H9 (cell line): ENCODE data around the gene CEMIP. TPM values are rescaled to one million over a fixed set of nuclear protein-coding genes. Genes with fewer than 3 reads are reported as not detected.

Experiments used
- DNase-seq: peaks from one replicate; pipeline ENCODE4 v3.0.0-alpha.2; 2017
- H2AFZ ChIP-seq: one replicate; pipeline ENCODE4 v1.6.1; 2013; ENCODE audit warnings: mild to moderate bottlenecking, low read length, control low read depth, moderate library complexity
- H2AK5ac ChIP-seq: 2 replicates; pipeline ENCODE4 v1.6.1; 2013; ENCODE audit warnings: low read length, control low read depth, mixed read lengths; ENCODE audit not compliant: insufficient read length
- H2BK120ac ChIP-seq: one replicate; pipeline ENCODE4 v1.6.1; 2013; ENCODE audit warnings: low read depth, mild to moderate bottlenecking, low read length, control low read depth, inconsistent platforms; ENCODE audit not compliant: poor library complexity, severe bottlenecking
- H2BK12ac ChIP-seq: 2 replicates; pipeline ENCODE4 v1.6.1; 2013; ENCODE audit warnings: low read length, control low read depth, mixed read lengths, low read depth; ENCODE audit not compliant: insufficient read length
- H2BK15ac ChIP-seq: 2 replicates; pipeline ENCODE4 v1.6.1; 2013; ENCODE audit warnings: low read depth, low read length, control low read depth
- H2BK20ac ChIP-seq: one replicate; pipeline ENCODE4 v1.6.1; 2013; ENCODE audit warnings: low read depth, mild to moderate bottlenecking, low read length, control low read depth, inconsistent platforms; ENCODE audit not compliant: poor library complexity, severe bottlenecking
- H2BK5ac ChIP-seq: 2 replicates; pipeline ENCODE4 v1.6.1; 2013; ENCODE audit warnings: low read length, control low read depth, mixed read lengths; ENCODE audit not compliant: insufficient read length
- H3K14ac ChIP-seq: 2 replicates; pipeline ENCODE4 v1.6.1; 2013; ENCODE audit warnings: low read length, control low read depth; ENCODE audit not compliant: insufficient read depth
- H3K18ac ChIP-seq: 2 replicates; pipeline ENCODE4 v1.6.1; 2013; ENCODE audit warnings: low read depth, mild to moderate bottlenecking, mixed read lengths, low read length, control low read depth; ENCODE audit not compliant: insufficient read length
- H3K23ac ChIP-seq: 2 replicates; pipeline ENCODE4 v1.6.1; 2013; ENCODE audit warnings: low read length, control low read depth, mixed read lengths, low read depth; ENCODE audit not compliant: insufficient read length
- H3K23me2 ChIP-seq: 2 replicates; pipeline ENCODE4 v1.6.1; 2013; ENCODE audit warnings: low read depth, mild to moderate bottlenecking, mixed read lengths, low read length, control low read depth; ENCODE audit not compliant: insufficient read length, poor library complexity, severe bottlenecking
- H3K27ac ChIP-seq: 2 replicates; pipeline ENCODE4 v1.5.1; 2013; ENCODE audit warnings: low read length, control low read depth, mixed read lengths, low read depth; ENCODE audit not compliant: insufficient read length
- H3K27me3 ChIP-seq: 2 replicates; pipeline ENCODE4 v1.6.1; 2013; ENCODE audit warnings: low read length, control low read depth, inconsistent platforms; ENCODE audit not compliant: insufficient read depth
- H3K4ac ChIP-seq: 2 replicates; pipeline ENCODE4 v1.6.1; 2013; ENCODE audit warnings: low read depth, mild to moderate bottlenecking, control low read depth, inconsistent platforms, low read length, moderate library complexity
- H3K4me1 ChIP-seq: 2 replicates; pipeline ENCODE4 v1.6.1; 2013; ENCODE audit warnings: low read length, control low read depth, inconsistent platforms; ENCODE audit not compliant: insufficient read depth
- H3K4me2 ChIP-seq: 2 replicates; pipeline ENCODE4 v1.6.1; 2013; ENCODE audit warnings: low read length, control low read depth, mixed read lengths; ENCODE audit not compliant: insufficient read length, insufficient read depth
- H3K56ac ChIP-seq: 2 replicates; pipeline ENCODE4 v1.6.1; 2013; ENCODE audit warnings: low read depth, mild to moderate bottlenecking, mixed read lengths, low read length, control low read depth; ENCODE audit not compliant: insufficient read length
- H3K79me1 ChIP-seq: 2 replicates; pipeline ENCODE4 v1.6.1; 2013; ENCODE audit warnings: low read depth, mild to moderate bottlenecking, moderate library complexity, low read length, control low read depth, inconsistent platforms; ENCODE audit not compliant: insufficient read depth, poor library complexity, severe bottlenecking
- H3K79me2 ChIP-seq: 2 replicates; pipeline ENCODE4 v1.6.1; 2013; ENCODE audit warnings: low read length, control low read depth, inconsistent platforms; ENCODE audit not compliant: insufficient read depth
- H3K9ac ChIP-seq: 2 replicates; pipeline ENCODE4 v1.6.1; 2013; ENCODE audit warnings: low read length, control low read depth, mixed read lengths; ENCODE audit not compliant: insufficient read length; ENCODE audit errors: extremely low read depth
- H3K9me3 ChIP-seq: one replicate; pipeline ENCODE4 v1.6.1; 2013; ENCODE audit warnings: low read depth, low read length, inconsistent platforms; ENCODE audit not compliant: control insufficient read depth
- H3T11ph ChIP-seq: one replicate; pipeline ENCODE4 v1.6.1; 2013; ENCODE audit warnings: mild to moderate bottlenecking, low read length, control low read depth, inconsistent platforms
- H4K20me1 ChIP-seq: one replicate; pipeline ENCODE4 v1.6.1; 2013; ENCODE audit not compliant: control insufficient read depth, insufficient read length, insufficient read depth
- H4K5ac ChIP-seq: 2 replicates; pipeline ENCODE4 v1.6.1; 2013; ENCODE audit warnings: low read depth, mild to moderate bottlenecking, mixed read lengths, low read length, control low read depth; ENCODE audit not compliant: insufficient read length
- H4K8ac ChIP-seq: replicated peaks from 2 replicates; pipeline ENCODE4 v1.6.1; 2013; ENCODE audit warnings: low read length, control low read depth, mixed read lengths, low read depth; ENCODE audit not compliant: insufficient read length
- H4K91ac ChIP-seq: 2 replicates; pipeline ENCODE4 v1.6.1; 2013; ENCODE audit warnings: low read depth, mild to moderate bottlenecking, moderate library complexity, mixed read lengths, low read length, control low read depth; ENCODE audit not compliant: insufficient read length
- H3K27ac Mint-ChIP-seq, 3 experiments: 2 replicates in 2 of 3; 3 replicates in 1 of 3; pipeline ENCODE4 v1.8.0; 2020 to 2021; ENCODE audit warnings: mixed read lengths in 3 of 3, mild to moderate bottlenecking in 1 of 3, moderate library complexity in 1 of 3
- H3K27me3 Mint-ChIP-seq: 2 replicates; pipeline ENCODE4 v1.8.0; 2021; ENCODE audit warnings: low read depth, mild to moderate bottlenecking, moderate library complexity, mixed read lengths
- H3K36me3 Mint-ChIP-seq, 3 experiments: 2 replicates in 2 of 3; 3 replicates in 1 of 3; pipeline ENCODE4 v1.8.0; 2020 to 2021; ENCODE audit warnings: low read depth in 3 of 3, mixed read lengths in 3 of 3; ENCODE audit not compliant: insufficient read depth in 1 of 3
- H3K4me1 Mint-ChIP-seq, 2 experiments: 2 replicates each; pipeline ENCODE4 v1.8.0; 2020; ENCODE audit warnings: mixed read lengths in 2 of 2
- H3K4me3 Mint-ChIP-seq, 2 experiments: 2 replicates in 1 of 2; 3 replicates in 1 of 2; pipeline ENCODE4 v1.8.0; 2020 to 2021; ENCODE audit warnings: mild to moderate bottlenecking in 2 of 2, mixed read lengths in 2 of 2, moderate library complexity in 1 of 2
- H3K9me3 Mint-ChIP-seq, 2 experiments: 2 replicates in 1 of 2; 3 replicates in 1 of 2; pipeline ENCODE4 v1.8.0; 2020; ENCODE audit warnings: mild to moderate bottlenecking in 2 of 2, mixed read lengths in 2 of 2, moderate library complexity in 1 of 2
- CTCF ChIP-seq: fragments of 200-600 bp; sonication (generic); conservative IDR thresholded peaks from 3 replicates; pipeline ENCODE4 v1.8.0; 2021; ENCODE audit warnings: antibody characterized with exemption, mild to moderate bottlenecking
- WGBS: extraction: QIAGEN DNeasy Blood & Tissue Kit; methylation state at CpG from one replicate; pipeline ENCODE4 v1.1.7; 2013; ENCODE audit warnings: missing lambda C conversion rate, low lambda C conversion rate, mixed read lengths; ENCODE audit not compliant: insufficient read length; ENCODE audit errors: extremely low coverage; 5-methylcytosine and 5-hydroxymethylcytosine counted together
- total RNA-seq: library from RNA; stranded (reverse); gene quantifications from 2 replicates; pipeline ENCODE4 v1.2.1, GENCODE V29; 2021

The CEMIP gene
- total RNA-seq, 1 experiment from 2014 or later = 0.09 TPM

- H3T11ph ChIP-seq = no peak overlapping the region
- no peak for TF ChIP-seq CTCF
- H3K9ac ChIP-seq = no peak overlapping the region
- no peak overlapping the region for H2BK5ac ChIP-seq
- no peak overlapping the region for H3K18ac ChIP-seq
- H3K27ac Mint-ChIP-seq = no peak overlapping the region
- H3K27me3 Mint-ChIP-seq = peaks cover 6% of the 10 kb centered on the region
- no peak overlapping the region for H4K5ac ChIP-seq
- peaks cover 6 to 12% (median 6%) of the 10 kb centered on the region in 3 experiments for H3K36me3 Mint-ChIP-seq
- H3K4me2 ChIP-seq = no peak overlapping the region
- H4K8ac ChIP-seq = no peak overlapping the region
- no peak overlapping the region for H3K23ac ChIP-seq
- H3K56ac ChIP-seq = no peak overlapping the region
- no peaks in the 10 kb centered on the region for H3K79me1 ChIP-seq
- H3K4me3 Mint-ChIP-seq = no peak overlapping the region
- no peaks in the 10 kb centered on the region for H3K4me1 ChIP-seq
- no peaks in the 10 kb centered on the region for H3K79me2 ChIP-seq
- H3K4me1 Mint-ChIP-seq = no peaks in the 10 kb centered on the region
- H3K23me2 ChIP-seq = no peaks in the 10 kb centered on the region
- no peak overlapping the region for H2BK120ac ChIP-seq
- no peak overlapping the region for H4K91ac ChIP-seq
- no peak overlapping the region for H3K4ac ChIP-seq
- H3K27me3 ChIP-seq = no peaks in the 10 kb centered on the region
- H3K9me3 ChIP-seq = peaks cover 4% of the 10 kb centered on the region
- no peak for DNase-seq
- no peak overlapping the region for H2AK5ac ChIP-seq
- WGBS = no CpG with 5 or more reads among the region's 7 CpGs
- peaks cover 0 to 10% of the 10 kb centered on the region in 2 experiments; a peak in 2 of 5 replicates for H3K9me3 Mint-ChIP-seq
- no peak overlapping the region for H2BK15ac ChIP-seq
- no peaks in the 10 kb centered on the region for H4K20me1 ChIP-seq
- no peak overlapping the region for H2AFZ ChIP-seq
- no peak overlapping the region for H2BK12ac ChIP-seq
- no peak overlapping the region for H3K14ac ChIP-seq
- H3K27ac ChIP-seq = no peak overlapping the region
- H2BK20ac ChIP-seq = no peak overlapping the region
These were observed 115.9 kb downstream of the CEMIP start for GRCh38 chr15:80895091-80895490.
